H1 (cell line): Measurements from ENCODE around the gene PHF1. TPM values are rescaled to one million over a fixed set of nuclear protein-coding genes. Genes with fewer than 3 reads are reported as not detected.

Experiments used
- FOSL1 ChIP-seq: IDR thresholded peaks from 2 replicates; pipeline ENCODE4 v1.6.1; 2011; ENCODE audit warnings: mild to moderate bottlenecking, low read depth, low read length, moderate library complexity; ENCODE audit not compliant: insufficient read depth
- GTF2F1 ChIP-seq: IDR thresholded peaks from 2 replicates; pipeline ENCODE4 v1.6.1; 2012; ENCODE audit warnings: low read depth, low read length, improper control_type of control experiment, borderline replicate concordance
- HDAC6 ChIP-seq: IDR thresholded peaks from one replicate; pipeline ENCODE4 v1.7.1; 2012; ENCODE audit warnings: low read depth, mild to moderate bottlenecking, inconsistent platforms, low read length, moderate library complexity
- RFX5 ChIP-seq: IDR thresholded peaks from 2 replicates; pipeline ENCODE4 v1.6.1; 2011; ENCODE audit warnings: low read depth, low read length, improper control_type of control experiment, borderline replicate concordance
- polyA plus RNA-seq, 7 experiments: library from polyadenylated mRNA; depleted of rRNA in 3 of 7; stranded (reverse) in 5 of 7; unstranded in 2 of 7; fragments of >200 nt in 5 of 7; fragments of 200-250 nt in 2 of 7; gene quantifications; 1 replicate in 5 of 7; 2 replicates in 1 of 7; 4 replicates in 1 of 7; pipeline versions ENCODE4 v1.2.1 to v1.2.3, GENCODE V29; 2011 to 2013; ENCODE audit warnings: missing spikeins in 2 of 7, mixed read lengths in 2 of 7
- total RNA-seq: library from RNA; stranded (reverse); fragmentation: NEBNext Ultra II Directional; extraction: Animal tissue kit (Norgen Biotek cat#: 25700); gene quantifications from 2 replicates; pipeline ENCODE4 v1.2.1, GENCODE V29; 2021
- TF ChIP-seq, protein P1 (sequence below): IDR thresholded peaks from 2 replicates; pipeline ENCODE4 v1.6.1; 2012; ENCODE audit warnings: low read length, inconsistent platforms

The PHF1 gene
- total and polyA plus RNA-seq, 2 of the 8 experiments (the other 6 are each of a cell fraction or from before 2014, with no cell fraction given): 47.3 to 78.6 TPM

DNA sequence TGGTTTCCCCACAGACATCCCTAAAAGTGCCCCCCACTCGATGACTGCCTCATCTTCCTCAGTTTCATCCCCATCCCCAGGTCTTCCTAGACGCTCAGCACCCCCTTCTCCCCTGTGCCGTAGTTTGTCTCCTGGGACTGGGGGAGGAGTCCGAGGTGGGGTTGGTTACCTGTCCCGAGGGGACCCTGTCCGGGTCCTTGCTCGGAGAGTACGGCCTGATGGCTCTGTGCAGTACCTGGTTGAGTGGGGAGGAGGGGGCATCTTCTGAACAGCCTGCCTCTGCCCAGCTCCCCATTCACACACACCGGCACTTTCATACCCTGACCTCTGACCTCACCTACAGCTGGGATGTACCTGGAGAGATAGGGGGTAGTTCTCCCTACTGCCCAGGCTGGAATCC lies 5.0 kb downstream of the PHF1 start (continued):
- TF ChIP-seq HDAC6 (no peak), GTF2F1 (no peak), FOSL1 (no peak), RFX5 (no peak)
- TF ChIP-seq, protein P1, sequence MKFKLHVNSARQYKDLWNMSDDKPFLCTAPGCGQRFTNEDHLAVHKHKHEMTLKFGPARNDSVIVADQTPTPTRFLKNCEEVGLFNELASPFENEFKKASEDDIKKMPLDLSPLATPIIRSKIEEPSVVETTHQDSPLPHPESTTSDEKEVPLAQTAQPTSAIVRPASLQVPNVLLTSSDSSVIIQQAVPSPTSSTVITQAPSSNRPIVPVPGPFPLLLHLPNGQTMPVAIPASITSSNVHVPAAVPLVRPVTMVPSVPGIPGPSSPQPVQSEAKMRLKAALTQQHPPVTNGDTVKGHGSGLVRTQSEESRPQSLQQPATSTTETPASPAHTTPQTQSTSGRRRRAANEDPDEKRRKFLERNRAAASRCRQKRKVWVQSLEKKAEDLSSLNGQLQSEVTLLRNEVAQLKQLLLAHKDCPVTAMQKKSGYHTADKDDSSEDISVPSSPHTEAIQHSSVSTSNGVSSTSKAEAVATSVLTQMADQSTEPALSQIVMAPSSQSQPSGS: no peak
